Smooth muscle cell (in vitro differentiated cells): ENCODE measurements around the gene ATP2A2. TPM values are rescaled to one million over a fixed set of nuclear protein-coding genes. Genes with fewer than 3 reads are reported as not detected.
"Not testable (repeated sequence)": the region's sequence is repeated elsewhere in the genome, so short reads cannot be mapped to it uniquely, and the experiment has no call there.

ENCODE experiments used
- DNase-seq: peaks from one replicate; lab custom pipeline; 2025; ENCODE audit not compliant: unreplicated experiment; lab: John Stamatoyannopoulos, UW
- H2AFZ ChIP-seq: fragments of 200-600 bp; sonication (generic); 2 replicates; pipeline ENCODE4 v1.6.0; 2016; ENCODE audit warnings: antibody characterized with exemption, low read depth, mild to moderate bottlenecking
- H3F3A ChIP-seq: fragments of 200-600 bp; sonication (generic); 2 replicates; pipeline ENCODE4 v1.6.0; 2017; ENCODE audit warnings: antibody characterized with exemption, low read depth
- H3K27ac ChIP-seq: fragments of 200-600 bp; sonication (generic); 2 replicates; pipeline ENCODE4 v1.5.1; 2016; ENCODE audit warnings: low read depth, mild to moderate bottlenecking
- H3K27me3 ChIP-seq: fragments of 200-600 bp; sonication (generic); 2 replicates; pipeline ENCODE4 v1.6.1; 2016; ENCODE audit warnings: low read depth, mild to moderate bottlenecking
- H3K36me3 ChIP-seq: fragments of 200-600 bp; sonication (generic); 2 replicates; pipeline ENCODE4 v1.5.1; 2016; ENCODE audit warnings: low read depth
- H3K4me1 ChIP-seq: fragments of 200-600 bp; sonication (generic); 2 replicates; pipeline ENCODE4 v1.5.1; 2016; ENCODE audit warnings: low read depth
- H3K4me2 ChIP-seq: fragments of 200-600 bp; sonication (generic); 2 replicates; pipeline ENCODE4 v1.6.0; 2016; ENCODE audit warnings: mild to moderate bottlenecking
- H3K4me3 ChIP-seq: fragments of 200-600 bp; sonication (generic); 2 replicates; pipeline ENCODE4 v1.5.1; 2016; ENCODE audit warnings: mild to moderate bottlenecking
- H3K79me2 ChIP-seq: fragments of 200-600 bp; sonication (generic); 2 replicates; pipeline ENCODE4 v1.6.0; 2016; ENCODE audit warnings: low read depth, mild to moderate bottlenecking
- H3K9ac ChIP-seq: fragments of 200-600 bp; sonication (generic); 2 replicates; pipeline ENCODE4 v1.6.0; 2016; ENCODE audit warnings: low read depth
- H3K9me3 ChIP-seq: fragments of 200-600 bp; sonication (generic); replicated peaks from 2 replicates; pipeline ENCODE4 v1.5.1; 2016; ENCODE audit warnings: low read depth
- H4K20me1 ChIP-seq: fragments of 200-600 bp; sonication (generic); 2 replicates; pipeline ENCODE4 v1.6.0; 2016; ENCODE audit warnings: low read depth
- CTCF ChIP-seq: fragments of 200-600 bp; sonication (generic); IDR thresholded peaks from 2 replicates; pipeline ENCODE4 v1.5.1; 2017; ENCODE audit warnings: borderline replicate concordance, mild to moderate bottlenecking, antibody characterized with exemption; ENCODE audit not compliant: insufficient read depth, poor library complexity, severe bottlenecking
- WGBS: methylation state at CpG from one replicate; pipeline ENCODE4 v1.1.7; 2016; ENCODE audit warnings: low lambda C conversion rate; 5-methylcytosine and 5-hydroxymethylcytosine counted together
- polyA plus RNA-seq: library from polyadenylated mRNA; unstranded; fragments of >200 nt; fragmentation: Nextera tagmentation; extraction: Ambion mirVana; gene quantifications from 2 replicates; pipeline ENCODE4 v1.2.1, GENCODE V29; 2016
- total RNA-seq: library from RNA; depleted of rRNA; stranded (reverse); fragments of >200 nt; gene quantifications from 2 replicates; pipeline ENCODE4 v1.2.3, GENCODE V29; 2014

ATP2A2 gene
- total and polyA plus RNA-seq, 2 experiments from 2014 or later: 47.6 to 104 TPM

GRCh38 chr12:110373425-110373824 is 92.4 kb downstream of the ATP2A2 start:
- H2AFZ ChIP-seq: no peak overlapping the region
- no peaks in the 10 kb centered on the region for H3K79me2 ChIP-seq
- TF ChIP-seq CTCF: no peak
- no peaks in the 10 kb centered on the region for H3K9me3 ChIP-seq
- H3K4me1 ChIP-seq: no peaks in the 10 kb centered on the region
- H3K9ac ChIP-seq: no peak overlapping the region
- no peaks in the 10 kb centered on the region for H4K20me1 ChIP-seq
- no peaks in the 10 kb centered on the region for H3K36me3 ChIP-seq
- no peak for DNase-seq
- WGBS: 75% methylated on average over 2 of the region's 2 CpGs
- H3F3A ChIP-seq: no peaks in the 10 kb centered on the region
- no peak overlapping the region for H3K27ac ChIP-seq
- no peaks in the 10 kb centered on the region for H3K27me3 ChIP-seq
- H3K4me2 ChIP-seq: no peak overlapping the region
- no peak overlapping the region for H3K4me3 ChIP-seq

DNA sequence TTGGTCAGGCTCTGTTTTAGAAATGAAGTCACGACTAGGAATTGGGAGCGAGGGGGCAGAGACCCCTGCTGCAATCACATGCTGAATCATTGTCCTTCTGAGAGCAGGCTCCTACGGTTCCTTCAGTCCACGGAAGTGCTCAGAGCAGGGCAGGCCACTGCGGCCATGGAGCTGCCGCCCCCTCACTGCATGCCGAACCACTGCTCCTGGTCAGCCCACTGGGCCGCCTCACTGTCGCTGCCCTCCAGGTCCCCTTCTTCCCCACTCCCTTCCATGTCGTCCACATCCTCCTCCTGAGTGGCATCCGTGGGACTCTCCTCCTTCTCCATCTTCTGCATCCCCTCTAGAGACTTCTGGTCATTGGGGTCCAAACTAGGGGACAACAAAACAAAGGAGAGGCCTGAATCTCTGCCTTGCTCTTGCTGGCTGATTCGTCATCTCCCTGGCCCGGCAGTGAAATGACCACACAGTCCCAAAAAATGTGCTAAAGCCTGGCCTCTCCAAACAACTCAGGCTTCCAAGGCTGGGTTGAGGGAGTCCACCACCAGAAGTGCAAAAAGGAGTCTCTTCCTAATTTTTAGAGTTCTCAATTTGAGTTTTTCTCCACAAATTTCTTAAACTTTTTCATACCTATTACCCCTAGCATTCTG is 93.0 kb downstream of the ATP2A2 start:
- no peaks in the 10 kb centered on the region for H3K36me3 ChIP-seq
- H3K27me3 ChIP-seq: no peaks in the 10 kb centered on the region
- no peaks in the 10 kb centered on the region for H3K4me1 ChIP-seq
- H4K20me1 ChIP-seq: no peaks in the 10 kb centered on the region
- DNase-seq: no peak
- H3K4me3 ChIP-seq: no peak overlapping the region
- H3K9ac ChIP-seq: no peak overlapping the region
- H3K4me2 ChIP-seq: no peak overlapping the region
- 97% methylated on average over 11 of the region's 13 CpGs for WGBS
- TF ChIP-seq CTCF: no peak
- H3F3A ChIP-seq: no peaks in the 10 kb centered on the region
- no peak overlapping the region for H2AFZ ChIP-seq
- H3K79me2 ChIP-seq: no peaks in the 10 kb centered on the region
- H3K9me3 ChIP-seq: no peaks in the 10 kb centered on the region
- H3K27ac ChIP-seq: no peak overlapping the region

GRCh38 chr12:110378131-110378790 is 97.2 kb downstream of the ATP2A2 start:
- not testable (repeated sequence) for H3K9me3 ChIP-seq, H3K79me2 ChIP-seq, H3K36me3 ChIP-seq, H3F3A ChIP-seq, H3K27ac ChIP-seq, DNase-seq, H3K4me3 ChIP-seq, H3K27me3 ChIP-seq, H3K9ac ChIP-seq, H4K20me1 ChIP-seq, H3K4me2 ChIP-seq, H2AFZ ChIP-seq, H3K4me1 ChIP-seq
- 97% methylated on average over 17 of the region's 17 CpGs for WGBS

DNA sequence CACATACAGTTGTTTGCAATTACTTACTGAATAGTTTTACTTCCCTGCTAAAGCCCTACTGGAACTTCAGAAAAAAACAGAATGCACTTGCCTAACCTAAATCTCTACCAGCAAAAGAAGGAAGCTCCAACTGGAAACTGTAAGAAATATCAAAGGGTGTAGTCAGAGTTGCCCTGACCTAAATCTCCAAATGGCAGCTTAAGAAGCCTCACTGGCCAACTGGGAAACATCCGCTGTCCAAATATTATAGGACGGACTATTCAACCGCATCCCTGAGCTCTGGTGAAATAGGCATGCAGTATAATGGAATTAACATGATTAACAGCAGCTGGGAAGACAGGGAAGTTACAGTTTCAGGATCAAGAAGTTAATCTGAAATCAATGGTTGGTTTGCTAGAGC is 98.2 kb downstream of the ATP2A2 start:
- no peak for DNase-seq
- no peak overlapping the region for H3K4me2 ChIP-seq
- H3K9ac ChIP-seq: no peak overlapping the region
- no peak overlapping the region for H2AFZ ChIP-seq
- H3F3A ChIP-seq: no peaks in the 10 kb centered on the region
- no peak for TF ChIP-seq CTCF
- no peaks in the 10 kb centered on the region for H3K27me3 ChIP-seq
- 98% methylated on average over 3 of the region's 3 CpGs for WGBS
- H3K4me1 ChIP-seq: no peaks in the 10 kb centered on the region
- no peaks in the 10 kb centered on the region for H4K20me1 ChIP-seq
- no peak overlapping the region for H3K27ac ChIP-seq
- H3K4me3 ChIP-seq: no peak overlapping the region
- H3K36me3 ChIP-seq: peaks cover 7% of the 10 kb centered on the region
- H3K9me3 ChIP-seq: no peaks in the 10 kb centered on the region
- no peaks in the 10 kb centered on the region for H3K79me2 ChIP-seq
